Measurements from ENCODE around the gene SVBP.
"Not testable (repeated sequence)": the region's sequence is repeated elsewhere in the genome, so short reads cannot be mapped to it uniquely, and the experiment has no call there.

The SVBP gene

DNA sequence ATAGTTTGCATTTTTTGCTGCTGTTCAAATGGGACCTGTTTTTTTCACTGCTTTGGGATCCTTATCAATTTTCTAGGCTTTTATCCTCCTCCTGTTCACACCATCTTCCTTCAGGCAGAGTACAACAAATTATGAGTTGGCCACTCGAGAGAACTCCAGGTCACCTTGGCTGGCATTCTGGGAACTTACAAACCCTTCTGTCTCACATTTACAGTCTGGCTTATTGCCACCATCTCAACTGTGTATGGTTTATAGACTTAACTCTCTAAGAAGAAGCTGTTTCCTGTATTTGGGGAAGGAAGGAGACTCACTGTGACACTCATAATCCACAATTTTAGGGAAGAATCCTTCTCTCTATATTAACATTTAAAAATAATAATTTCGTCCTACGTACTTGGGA lies 23.8 kb upstream of the SVBP start:
- no peak for DNase-seq

DNA sequence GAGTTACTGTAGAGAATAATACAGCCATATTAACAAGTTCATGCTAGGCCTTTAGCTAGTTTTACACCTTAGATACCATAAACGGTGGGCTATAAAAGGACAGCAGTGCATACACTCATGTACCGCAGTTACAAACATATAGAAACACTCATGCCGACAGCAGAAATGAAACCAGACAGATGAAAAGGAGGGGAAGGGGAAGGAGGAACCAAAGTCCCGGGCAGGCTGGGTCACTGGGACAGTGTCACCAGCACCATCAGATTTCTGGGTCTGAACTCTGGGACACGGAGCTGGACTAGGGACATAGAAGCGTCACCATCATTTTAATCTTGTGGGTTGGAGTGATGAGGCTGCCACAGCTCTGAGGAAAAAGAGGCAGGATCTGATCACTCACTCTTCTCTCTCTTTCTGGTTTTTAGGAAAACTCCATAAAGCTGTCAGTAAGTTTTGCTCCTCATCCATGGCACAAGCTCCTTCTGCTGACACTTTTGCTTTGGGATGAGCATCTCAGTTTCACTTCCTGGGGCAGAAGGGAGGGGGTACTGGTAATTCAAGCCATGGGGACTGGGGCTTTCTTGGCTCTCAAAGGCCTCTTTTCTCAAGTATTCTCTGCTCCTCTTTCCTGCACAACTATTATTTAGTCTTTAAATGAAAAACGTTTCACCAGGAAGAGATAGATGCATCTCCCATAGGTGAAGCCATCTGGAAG lies 21.4 kb upstream of the SVBP start:
- DNase-seq: no peak

DNA sequence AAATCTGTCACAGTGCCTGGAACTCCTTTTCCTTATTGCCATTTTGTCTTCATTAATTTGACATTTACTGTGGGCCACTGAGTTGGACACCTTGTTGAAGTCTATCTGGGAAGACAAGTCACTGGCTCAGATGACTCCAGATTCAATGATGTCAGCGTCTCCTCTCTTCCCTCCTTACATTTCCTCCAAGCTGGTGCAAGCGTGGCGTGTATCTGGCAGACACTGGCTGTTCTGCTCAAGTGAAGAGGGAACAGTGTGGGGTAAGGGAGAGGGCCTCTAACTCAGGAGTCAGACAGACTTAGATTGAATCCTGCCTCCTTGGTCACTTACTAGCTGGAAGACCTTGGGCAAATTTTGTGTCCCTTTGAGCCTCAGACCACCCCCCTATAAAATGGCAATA lies 20.5 kb upstream of the SVBP start:
- no peak for DNase-seq

DNA sequence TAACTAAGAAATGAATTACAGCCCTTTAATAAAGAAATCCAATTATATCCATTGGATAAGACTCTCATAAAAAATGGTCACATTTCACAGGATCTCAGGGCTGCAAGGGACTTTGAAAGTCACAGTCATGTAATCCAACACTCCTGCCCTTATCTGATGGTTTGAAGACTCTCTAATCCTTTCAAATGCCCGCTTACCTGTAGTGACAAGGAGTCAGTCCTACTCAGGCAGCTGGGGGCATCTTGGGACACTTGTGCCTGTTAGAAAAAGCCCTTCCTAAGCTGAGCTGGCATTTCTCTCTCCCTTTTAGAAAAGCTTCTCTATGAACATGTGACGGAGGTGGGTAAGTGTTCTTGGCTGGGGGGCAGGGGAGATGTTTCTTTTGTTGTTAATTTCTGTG lies 18.2 kb upstream of the SVBP start:
- DNase-seq: no peak

DNA sequence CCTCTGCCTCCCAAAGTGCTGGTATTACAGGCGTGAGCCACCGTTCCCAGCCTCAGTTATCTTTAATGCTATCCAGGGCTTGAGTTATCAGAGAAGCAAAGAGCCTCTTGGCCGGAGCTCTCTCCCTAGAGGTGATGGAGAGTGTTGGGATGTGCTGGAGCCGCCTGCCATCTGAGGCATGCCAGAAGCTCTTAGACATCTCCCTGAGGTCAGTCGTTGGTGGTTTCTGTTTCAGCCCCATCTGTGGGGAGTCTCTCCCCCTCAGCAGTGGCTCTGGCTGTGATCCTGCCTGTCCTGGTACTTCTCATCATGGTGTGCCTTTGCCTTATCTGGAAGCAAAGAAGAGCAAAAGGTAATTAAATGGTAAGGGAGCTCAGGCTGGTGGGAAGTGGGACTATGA lies 17.6 kb upstream of the SVBP start:
- no peak for DNase-seq

DNA sequence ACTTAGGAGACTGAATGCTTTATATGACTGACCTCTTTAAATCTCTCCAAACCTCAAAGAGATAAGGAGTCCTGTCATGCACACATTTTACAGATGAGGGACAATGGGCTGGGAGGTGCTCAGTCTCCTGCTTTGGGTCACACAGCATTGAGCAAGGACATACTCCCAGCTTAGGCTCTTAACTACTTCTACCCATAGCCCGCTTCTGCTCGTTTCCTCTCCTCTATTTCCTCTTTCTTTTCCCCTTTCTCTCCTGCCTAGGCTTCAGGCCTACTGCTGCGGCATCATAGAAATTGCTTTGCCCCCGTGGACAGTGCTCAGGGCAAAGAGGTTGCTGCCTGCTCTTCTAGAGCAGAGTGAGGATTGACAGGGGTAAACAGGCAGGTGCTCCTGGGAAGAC lies 16.8 kb upstream of the SVBP start:
- DNase-seq: no peak

DNA sequence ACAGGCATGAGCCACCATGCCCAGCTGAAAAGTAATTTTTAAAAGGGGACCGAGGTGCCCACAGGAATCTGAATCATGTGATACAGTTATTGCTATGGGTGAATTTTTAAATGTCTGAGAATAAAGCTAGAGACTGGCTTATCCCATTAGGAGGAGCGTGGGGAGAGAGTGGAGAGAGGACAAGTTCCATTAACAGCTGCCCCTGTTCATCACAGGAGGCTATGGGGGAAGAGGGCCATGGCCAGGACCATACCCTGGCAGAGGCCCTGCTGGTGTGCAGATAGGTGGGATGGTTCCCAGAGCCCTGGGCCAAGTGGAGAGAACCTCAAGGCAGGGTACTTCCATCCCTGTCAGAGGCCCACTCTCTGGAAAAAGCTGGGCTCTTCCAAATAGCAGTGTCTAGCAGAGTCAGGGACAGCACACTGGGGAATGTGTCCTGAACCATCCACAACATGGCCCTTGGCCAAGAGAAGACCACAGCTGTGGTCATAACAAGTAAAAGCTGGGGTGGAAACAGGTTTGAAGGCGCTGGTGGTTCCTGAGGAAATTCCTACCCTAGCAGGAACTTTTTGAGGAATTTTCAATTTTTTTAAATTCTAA lies 15.5 kb upstream of the SVBP start:
- no peak for DNase-seq

DNA sequence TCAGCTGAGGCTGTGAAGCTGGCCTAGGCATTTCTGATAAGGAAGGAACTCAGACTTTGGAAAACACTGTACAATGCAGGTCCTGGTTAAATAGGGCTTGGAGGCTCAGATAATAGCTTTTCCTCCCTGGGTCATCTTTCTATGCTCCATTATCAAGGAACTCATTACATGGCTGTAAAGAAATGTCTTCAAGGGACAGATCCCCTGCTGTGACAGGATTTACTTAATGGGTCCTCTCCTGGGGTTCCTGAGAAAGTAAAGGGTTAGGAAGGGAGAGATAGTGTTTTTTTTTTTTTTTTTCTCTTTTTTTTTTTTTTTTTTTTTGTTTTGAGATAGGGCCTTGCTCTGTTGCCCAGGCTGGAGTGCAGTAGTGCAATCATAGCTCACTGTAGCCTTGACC lies 14.1 kb upstream of the SVBP start:
- no peak for DNase-seq

DNA sequence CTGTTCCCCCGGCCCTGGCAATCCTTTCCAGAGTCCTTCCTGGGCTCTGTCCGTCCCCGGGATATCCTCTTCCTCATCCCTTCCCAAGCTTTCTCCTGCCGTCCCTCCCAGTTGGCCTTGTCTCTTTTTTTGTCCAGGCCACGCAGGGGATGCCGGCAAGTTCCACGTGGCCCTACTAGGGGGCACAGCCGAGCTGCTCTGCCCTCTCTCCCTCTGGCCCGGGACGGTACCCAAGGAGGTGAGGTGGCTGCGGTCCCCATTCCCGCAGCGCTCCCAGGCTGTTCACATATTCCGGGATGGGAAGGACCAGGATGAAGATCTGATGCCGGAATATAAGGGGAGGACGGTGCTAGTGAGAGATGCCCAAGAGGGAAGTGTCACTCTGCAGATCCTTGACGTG lies 13.4 kb upstream of the SVBP start:
- no peak for DNase-seq

DNA sequence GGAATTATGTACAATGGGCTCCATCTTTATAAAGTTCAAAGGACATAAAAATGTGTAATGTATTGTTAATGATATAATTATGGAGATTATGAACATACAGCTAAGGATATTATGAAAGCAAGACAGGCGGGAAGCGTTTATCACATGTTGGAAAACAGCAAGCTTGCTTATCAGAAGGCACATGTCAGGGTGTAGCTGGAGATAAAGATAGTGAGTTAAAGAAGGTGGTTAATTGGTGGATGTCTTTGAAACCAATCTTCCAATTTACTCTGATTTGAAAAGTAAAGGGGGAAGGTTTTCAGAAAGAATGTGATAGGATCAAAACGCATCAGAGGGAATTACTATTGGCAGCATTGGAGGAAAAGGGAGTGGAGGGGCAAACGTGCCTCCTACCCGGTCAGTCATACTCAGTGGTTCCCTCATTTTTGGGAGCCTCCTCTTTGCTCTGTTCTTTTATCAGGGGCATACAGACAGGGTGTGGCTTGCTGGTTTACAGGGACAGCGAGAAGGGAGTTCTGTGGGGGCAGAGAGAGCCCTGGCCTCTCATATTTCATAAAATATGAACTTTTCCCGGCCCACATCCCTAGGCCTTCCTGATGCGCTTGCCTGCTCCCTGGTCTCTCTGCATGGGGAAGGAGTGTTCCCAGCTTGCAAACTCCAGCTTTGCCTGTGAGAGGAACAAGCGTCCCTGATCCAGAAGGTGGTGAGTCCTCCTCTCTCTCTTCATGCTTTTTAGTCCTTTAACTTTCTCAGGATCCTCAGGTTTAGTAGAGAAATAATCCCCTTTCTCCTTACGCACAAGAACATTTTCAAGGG lies 8.0 kb upstream of the SVBP start:
- DNase-seq: no peak

DNA sequence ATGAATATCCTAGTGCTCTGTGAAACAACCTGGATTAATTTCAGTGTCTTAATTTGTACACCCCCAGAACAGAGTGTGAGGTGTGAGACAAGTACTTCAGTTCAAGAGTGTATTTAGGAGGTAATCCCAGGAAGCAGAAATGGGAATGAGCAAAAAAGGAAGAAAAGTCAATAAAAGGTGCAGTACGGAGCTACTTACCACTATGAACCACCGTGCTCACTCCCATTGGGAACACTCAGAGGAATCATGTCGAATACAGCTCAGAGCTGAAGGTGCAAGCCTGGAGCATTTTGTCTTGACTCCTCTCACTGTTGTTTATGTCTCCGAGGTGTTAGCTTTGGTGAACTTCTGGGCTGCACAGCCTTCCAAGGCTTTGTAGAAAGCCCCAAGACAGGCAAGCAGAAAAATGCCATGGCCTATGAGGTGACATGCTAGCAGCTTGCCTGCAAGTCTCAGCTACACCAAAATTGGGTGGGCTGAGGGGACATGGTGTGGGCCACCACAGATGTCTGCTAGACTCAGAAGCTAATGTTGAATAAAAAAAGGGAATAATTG lies 7.4 kb upstream of the SVBP start:
- DNase-seq: no peak

DNA sequence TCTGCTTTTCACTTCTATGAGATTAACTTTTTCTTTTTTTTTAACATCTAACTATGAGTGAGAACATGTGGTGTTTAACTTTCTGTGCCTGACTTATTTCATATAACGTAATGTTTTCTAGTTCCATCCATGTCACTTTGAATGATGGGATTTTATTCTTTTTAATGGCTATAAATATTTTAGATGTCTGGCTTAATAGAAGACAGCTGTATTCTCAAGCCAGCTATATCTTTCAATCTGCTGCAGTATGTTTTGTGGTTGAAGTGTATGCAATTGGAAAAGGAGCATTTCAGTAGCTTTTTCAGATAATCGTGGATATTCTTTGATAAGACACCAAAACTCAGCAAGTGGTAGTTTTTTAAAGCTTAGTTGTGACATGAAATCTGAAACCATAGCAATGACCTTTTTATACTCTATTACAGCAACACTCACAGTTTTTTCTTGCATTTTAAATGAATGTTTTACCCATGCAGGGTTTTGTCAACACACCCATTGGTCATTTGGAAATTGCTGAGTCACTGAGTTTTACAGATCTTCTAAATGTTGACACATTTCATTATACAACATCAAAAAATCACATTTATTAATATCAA lies 5.7 kb upstream of the SVBP start:
- no peak for DNase-seq

DNA sequence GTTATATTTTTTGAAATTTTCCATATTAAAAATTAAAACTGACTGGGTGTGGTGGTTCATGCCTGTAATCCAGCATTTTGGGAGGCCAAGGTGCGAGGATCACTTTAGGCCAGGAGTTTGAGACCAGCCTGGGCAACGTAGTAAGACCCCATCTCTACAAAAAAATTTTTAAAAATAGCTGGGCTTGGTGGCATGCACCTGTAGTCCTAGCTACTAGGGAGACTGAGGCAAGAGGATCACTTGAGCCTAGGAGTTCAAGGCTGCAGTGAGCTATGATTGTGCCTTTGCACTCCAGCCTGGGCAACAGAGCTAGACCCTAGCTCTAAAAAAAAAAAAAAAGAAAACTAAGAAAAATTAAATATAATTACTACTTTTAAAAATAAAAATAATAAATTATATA lies 4.5 kb upstream of the SVBP start:
- no peak for DNase-seq

DNA sequence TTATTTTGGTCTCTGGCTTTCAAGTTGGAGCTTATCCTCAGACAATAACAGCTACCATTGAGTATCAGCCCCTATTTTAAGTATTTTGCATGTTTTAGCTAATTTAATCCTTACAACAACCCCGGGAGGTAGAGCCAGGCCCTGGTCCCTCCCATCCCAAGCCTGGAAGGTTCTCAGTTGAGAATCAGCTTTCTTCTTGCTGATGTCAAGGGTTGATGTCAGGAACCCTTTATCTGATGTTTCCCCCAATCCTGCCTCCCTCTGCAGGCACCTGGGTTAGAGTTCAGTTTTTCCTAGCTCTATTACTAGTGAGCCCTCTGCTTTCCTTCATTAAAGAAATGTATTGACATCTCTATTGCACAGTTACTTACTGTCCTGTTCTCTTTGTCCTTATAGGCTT lies 3.6 kb upstream of the SVBP start:
- no peak for DNase-seq

DNA sequence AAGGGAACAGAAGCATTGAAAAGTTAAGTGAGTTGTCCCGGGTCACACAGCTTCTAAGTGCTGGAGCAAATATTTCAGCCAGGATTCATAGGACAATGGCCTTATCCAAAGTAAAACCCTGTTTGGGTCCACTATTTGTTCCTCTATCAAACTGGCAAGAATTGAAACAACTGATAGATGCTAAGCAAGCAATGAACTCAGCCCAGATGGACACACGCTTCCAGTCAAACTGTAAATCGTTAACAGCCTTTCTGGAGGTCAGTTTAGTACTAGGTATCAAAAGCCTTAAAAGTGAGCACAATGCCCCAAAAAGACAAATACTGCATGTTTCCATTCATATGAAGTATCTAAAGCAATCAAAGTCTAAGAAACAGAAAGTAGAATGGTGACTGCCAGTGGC lies 779 bp upstream of the SVBP start:
- no peak for DNase-seq

DNA sequence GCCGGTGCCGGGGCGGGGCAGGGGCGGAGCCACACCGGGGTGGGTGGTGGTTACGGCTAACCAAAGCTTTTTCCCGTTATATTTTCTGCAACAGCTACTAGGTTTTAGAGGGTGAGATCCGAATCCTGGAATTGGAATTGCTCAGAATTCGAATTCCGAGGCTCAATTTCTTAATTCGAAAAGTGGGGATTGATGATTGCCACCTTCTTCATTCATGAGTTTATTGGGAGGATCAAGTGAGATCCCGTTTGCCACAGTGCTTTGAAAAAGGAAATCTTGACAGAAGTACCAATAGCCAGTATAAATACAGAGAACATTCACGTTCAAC lies 207 bp upstream of the SVBP start:
- no peak for DNase-seq

DNA sequence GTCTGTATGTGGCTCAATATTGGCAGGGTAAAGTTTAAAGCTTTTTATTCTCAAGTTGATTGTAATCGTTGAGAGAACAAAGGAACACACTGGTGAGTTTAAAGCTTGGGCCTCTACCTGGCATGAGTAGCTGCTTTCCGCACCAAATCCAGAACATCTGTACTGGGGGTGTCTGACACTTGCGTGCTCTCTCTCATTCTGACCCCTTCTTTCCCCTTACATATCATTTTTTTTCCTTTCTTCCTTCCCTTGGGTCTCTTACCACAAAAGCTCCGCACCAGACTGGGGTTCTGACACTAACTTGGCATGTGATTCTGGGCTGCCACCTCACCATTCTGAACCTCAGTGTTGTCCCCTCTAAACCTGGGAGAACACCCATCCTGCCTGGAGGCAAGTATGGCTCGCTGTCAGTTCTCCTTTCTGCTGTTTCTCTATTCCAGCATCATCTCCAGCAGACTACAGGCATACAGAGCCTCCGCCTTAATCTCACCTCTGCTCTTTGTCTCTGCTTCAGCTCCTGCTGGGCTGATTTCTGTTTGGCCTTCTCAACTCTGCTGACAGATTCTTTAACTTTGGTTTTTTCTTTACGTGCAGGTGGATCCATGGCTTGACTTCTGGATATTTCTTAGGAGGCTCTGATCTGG lies 1.1 kb downstream of the SVBP start:
- no peak for DNase-seq

DNA sequence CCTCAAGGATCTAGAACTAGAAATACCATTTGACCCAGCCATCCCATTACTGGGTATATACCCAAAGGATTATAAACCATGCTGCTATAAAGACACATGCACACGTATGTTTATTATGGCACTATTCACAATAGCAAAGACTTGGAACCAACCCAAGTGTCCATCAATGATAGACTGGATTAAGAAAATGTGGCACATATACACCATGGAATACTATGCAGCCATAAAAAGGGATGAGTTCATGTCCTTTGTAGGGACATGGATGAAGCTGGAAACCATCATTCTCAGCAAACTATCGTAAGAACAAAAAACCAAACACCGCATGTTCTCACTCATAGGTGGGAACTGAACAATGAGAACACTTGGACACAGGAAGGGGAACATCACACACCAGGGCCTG lies 2.4 kb downstream of the SVBP start:
- not testable (repeated sequence) for DNase-seq

DNA sequence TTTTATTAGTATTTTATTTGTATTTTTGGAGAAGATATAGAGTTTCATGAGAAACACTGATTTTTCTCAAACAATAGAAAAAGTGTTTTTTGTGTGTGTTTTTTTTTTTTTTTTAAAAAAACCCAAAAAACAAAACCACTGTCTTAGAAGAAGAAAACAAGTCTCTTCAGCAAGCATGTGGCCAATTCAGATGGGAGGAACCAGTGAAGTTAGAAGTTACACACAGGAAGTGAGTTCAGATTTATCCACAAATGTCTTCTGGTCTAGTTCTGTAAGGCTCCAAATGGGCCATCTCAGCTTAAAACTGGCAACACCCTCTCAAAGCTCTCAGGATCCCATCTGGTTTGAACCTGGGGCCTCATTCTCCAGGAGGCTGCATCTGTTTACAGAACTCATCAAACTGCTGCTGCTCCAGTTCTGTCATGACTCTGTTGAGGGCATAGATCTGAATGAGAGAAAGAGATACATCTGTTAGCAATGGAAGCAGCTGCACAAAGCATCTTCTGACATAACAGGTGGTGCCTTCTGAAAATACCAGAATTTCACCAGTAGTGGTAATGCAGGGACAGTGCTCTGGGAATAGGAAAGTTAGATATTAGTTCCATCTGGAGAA lies 10.0 kb downstream of the SVBP start:
- DNase-seq: no peak

DNA sequence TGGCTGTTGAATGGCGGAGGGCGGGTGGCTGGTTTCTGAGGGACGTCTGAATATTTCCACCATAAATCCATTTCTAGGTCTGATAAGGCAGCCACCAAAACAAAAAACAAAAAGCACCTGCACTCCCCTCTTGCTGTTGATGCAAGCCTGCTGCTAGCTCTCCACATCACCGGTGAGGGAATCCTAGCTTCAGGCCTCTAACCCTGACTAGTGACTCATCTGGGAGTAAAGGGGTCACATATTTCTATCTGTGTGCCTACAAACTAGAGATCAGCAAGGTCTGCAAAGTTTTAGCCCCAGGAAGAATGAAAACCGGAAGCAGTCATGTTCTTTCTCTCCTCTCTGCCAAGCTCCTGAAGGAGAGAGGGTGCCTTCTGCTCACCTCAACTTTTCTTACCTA lies 10.6 kb downstream of the SVBP start:
- DNase-seq: no peak

DNA sequence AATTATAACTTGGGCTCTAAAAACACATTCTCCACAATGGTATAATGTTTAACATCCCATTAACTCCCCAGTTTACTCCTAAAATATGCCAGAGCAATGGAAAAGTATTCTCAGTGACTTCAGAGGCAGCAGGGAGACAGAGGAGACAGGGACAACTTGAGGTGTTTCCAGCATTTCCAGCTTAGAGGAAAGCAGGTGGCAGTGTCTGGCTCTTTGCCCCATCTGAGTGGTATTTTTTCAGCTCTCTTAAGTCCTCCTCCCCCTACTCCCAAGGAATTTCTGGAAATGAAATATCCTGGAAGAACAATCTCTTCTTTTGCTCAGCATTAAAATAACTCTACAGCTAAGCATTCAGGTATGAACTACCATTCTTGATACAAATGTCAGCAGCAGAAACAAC lies 11.0 kb downstream of the SVBP start:
- DNase-seq: no peak

DNA sequence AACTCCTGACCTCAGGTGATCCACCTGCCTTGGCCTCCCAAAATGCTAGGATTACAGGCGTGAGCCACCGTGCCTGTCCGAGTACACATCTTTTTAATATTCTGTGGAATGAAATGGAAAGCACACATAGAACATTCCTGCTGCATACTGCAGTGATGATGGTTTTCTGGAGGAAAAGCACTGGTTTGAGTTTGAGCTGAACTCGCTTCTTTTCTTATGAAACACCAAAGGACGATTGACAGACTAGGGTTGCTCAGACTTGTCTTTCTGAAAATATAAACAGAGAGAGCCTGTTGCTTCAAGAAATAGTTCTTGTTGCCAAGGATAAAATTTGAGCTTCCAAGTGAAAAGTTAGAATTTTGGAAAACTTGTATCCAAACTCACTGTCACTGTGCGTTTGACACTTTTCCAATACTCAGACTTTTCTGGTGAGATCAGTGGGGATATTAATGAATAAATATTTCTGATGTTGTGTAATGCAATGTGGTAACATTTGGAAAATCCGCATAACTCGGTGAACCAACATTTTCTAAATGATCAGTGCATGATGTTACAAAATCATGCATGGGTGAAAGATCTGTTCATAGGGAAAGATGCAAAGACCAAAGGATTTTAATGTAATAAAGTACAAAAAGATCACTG lies 15.2 kb downstream of the SVBP start:
- DNase-seq: no peak
